Uterus (tissue), 4 donors: ENCODE results near the gene PRAME. TPM values are rescaled to one million over a fixed set of nuclear protein-coding genes. Genes with fewer than 3 reads are reported as not detected.

ENCODE experiments used
- DNase-seq, 2 donors: peaks; one replicate each; pipeline ENCODE4 v3.0.0-alpha.2; 2019 to 2020
- H3K27ac ChIP-seq, 2 donors: fragments of 200-600 bp; sonication (generic); 1 replicate in 1 of 2; 2 replicates in 1 of 2; pipeline ENCODE4 v1.5.1; 2016 to 2018
- H3K27me3 ChIP-seq, 2 donors: fragments of 200-600 bp; sonication (generic); one replicate each; pipeline ENCODE4 v1.5.1; 2018 to 2019; ENCODE audit warnings: control low read depth in 1 of 2
- H3K36me3 ChIP-seq, 2 donors: fragments of 200-600 bp; sonication (generic); one replicate each; pipeline ENCODE4 v1.5.1; 2019; ENCODE audit warnings: control low read depth in 1 of 2
- H3K4me1 ChIP-seq, 2 donors: fragments of 200-600 bp; sonication (generic); one replicate each; pipeline ENCODE4 v1.5.1; 2018 to 2019; ENCODE audit warnings: control low read depth in 1 of 2
- H3K4me3 ChIP-seq, 2 donors: fragments of 200-600 bp; sonication (generic); 1 replicate in 1 of 2; 2 replicates in 1 of 2; pipeline ENCODE4 v1.5.1; 2018 to 2019; ENCODE audit warnings: mild to moderate bottlenecking in 1 of 2
- H3K9me3 ChIP-seq, 2 donors: fragments of 200-600 bp; sonication (generic); one replicate each; pipeline ENCODE4 v1.5.1; 2019; ENCODE audit warnings: control low read depth in 1 of 2
- POLR2A ChIP-seq, 2 donors: fragments of 450-650 bp; IDR thresholded peaks; one replicate each; pipeline ENCODE4 v1.6.1; 2016; ENCODE audit warnings: antibody characterized with exemption in 2 of 2, mild to moderate bottlenecking in 1 of 2, moderate library complexity in 1 of 2
- intact Hi-C: fragments of 100-400 bp; cut with DNase I; formaldehyde crosslinking; loops from one replicate; pipeline ENCODE4 v1.15.1; 2023; ENCODE audit warnings: low total_unique reads
- total RNA-seq, 4 donors: library from RNA; depleted of rRNA in 3 of 4; stranded (reverse); fragments of >200 nt in 3 of 4; gene quantifications; one replicate each; pipeline versions ENCODE4 v1.1.0 to v1.2.4, GENCODE V29; 2014 to 2023
- TF ChIP-seq, protein P1 (sequence below), 4 experiments: fragments of 200-600 bp in 2 of 4; fragments of 450-650 bp in 2 of 4; sonication (generic) in 2 of 4; IDR thresholded peaks; one replicate each; pipeline ENCODE4 v1.5.1; 2016 to 2019; ENCODE audit warnings: antibody characterized with exemption in 4 of 4, mild to moderate bottlenecking in 2 of 4, moderate library complexity in 1 of 4
- donor health status: DM: yes; HTN: yes; CAD: no.

The PRAME gene
- total RNA-seq, 4 donors from 2014 or later, result 0.41 to 1.3 TPM; not detected in 2

DNA sequence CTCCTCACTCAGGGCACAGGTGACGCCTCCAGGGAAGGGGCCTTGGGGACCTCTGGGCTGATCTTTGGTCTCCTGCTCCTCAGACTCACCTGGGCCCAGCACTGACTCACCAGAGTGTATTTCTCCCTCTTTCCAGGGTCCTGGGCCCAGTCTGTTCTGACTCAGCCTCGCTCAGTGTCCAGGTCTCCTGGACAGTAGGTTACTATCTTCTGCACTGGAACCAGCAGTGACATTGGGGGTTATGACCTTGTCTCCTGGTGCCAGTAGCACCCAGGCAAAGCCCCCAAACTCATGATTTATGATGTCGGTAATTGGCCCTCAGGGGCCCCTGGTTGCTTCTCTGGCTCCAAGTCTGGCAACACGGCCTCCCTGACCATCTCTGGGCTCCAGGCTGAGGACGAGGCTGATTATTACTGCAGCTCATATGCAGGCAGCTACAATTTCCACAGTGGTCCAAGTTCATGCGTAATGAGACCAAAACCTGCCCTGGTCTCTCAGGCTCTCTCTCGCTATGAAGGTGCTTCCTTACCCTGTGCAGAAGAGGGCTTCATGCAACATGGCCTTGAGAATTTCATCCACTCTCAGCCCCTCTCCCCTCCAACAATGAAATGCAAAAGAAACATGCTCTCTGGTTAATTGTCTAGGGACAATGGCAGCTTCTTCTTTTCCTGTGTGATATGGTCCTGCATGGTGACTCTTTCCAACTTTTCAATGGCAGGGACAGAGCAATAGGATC lies 21.0 kb upstream of the PRAME start:
- no peak for TF ChIP-seq POLR2A (IDR thresholded peaks at IDR 0.05)
- H3K27me3 ChIP-seq, result no peaks in the 10 kb centered on the region
- no peaks in the 10 kb centered on the region for H3K36me3 ChIP-seq
- H3K9me3 ChIP-seq, result no peaks in the 10 kb centered on the region
- H3K27ac ChIP-seq, result no peak overlapping the region
- H3K4me3 ChIP-seq, result no peak overlapping the region
- no peaks in the 10 kb centered on the region for H3K4me1 ChIP-seq
- intact Hi-C loops, result no loop called here
- no peak for DNase-seq

DNA sequence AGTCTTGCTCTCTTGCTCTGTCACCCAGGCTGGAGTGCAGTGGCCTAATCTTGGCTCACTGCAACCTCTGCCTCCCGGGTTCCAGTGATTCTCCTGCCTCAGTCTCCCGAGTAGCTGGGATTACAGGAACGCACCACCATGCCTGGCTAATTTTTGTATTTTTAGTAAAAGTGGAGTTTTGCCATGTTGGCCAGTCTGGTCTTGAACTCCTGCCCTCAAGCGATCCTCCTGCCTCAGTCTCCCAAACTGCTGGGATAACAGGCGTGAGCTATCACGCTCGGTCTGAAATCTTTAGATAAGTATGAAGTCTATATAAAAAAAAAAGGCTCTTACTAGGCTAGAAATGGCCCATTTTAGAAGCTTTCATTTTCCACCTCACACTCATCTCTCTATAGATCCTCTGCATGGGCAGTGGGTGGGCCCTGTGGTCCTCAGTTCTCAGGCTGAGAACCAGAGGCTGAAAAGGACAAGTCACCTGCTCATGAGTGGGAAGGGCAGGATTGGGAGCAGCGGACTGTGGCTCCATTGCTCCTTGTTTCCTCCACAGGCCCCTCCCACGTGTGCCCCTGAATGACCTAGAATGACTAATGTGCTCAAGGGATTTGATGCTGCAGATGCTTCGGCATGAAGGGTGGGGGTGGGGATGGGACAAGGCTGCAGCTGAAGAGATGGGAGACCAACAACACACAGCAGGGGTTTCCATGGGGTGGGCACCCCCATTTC lies 19.8 kb upstream of the PRAME start:
- no peak for DNase-seq
- Histone ChIP-seq H3K4me3 (no peak overlapping the region), H3K27me3 (no peaks in the 10 kb centered on the region), H3K4me1 (no peaks in the 10 kb centered on the region), H3K9me3 (no peaks in the 10 kb centered on the region), H3K27ac (no peak overlapping the region), H3K36me3 (no peaks in the 10 kb centered on the region)
- intact Hi-C loops, result no loop called here
- TF ChIP-seq, protein P1, sequence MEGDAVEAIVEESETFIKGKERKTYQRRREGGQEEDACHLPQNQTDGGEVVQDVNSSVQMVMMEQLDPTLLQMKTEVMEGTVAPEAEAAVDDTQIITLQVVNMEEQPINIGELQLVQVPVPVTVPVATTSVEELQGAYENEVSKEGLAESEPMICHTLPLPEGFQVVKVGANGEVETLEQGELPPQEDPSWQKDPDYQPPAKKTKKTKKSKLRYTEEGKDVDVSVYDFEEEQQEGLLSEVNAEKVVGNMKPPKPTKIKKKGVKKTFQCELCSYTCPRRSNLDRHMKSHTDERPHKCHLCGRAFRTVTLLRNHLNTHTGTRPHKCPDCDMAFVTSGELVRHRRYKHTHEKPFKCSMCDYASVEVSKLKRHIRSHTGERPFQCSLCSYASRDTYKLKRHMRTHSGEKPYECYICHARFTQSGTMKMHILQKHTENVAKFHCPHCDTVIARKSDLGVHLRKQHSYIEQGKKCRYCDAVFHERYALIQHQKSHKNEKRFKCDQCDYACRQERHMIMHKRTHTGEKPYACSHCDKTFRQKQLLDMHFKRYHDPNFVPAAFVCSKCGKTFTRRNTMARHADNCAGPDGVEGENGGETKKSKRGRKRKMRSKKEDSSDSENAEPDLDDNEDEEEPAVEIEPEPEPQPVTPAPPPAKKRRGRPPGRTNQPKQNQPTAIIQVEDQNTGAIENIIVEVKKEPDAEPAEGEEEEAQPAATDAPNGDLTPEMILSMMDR (IDR thresholded peaks at IDR 0.05), result no peak
- TF ChIP-seq POLR2A (IDR thresholded peaks at IDR 0.05), result no peak

DNA sequence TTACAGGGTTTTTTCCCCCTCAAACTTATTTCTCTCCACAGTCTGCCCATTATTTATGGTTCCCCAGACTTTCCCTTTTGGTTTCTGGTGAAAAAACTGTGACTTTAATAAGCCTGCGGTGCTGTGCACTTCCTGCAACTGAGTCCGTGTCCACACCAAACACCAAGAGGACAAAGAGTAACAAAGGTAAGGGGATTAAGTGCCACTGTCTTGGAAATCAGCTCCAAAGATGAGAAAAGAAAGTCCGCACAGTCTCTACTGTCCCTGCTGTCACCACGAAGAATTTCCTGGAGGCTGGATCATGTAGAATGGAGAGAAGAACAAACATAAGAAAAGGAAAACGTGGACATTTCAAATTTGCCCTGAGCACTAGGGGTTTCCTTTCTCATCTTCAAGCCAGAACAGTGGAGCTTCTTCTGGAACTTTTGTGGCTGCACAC lies 17.9 kb upstream of the PRAME start:
- no peaks in the 10 kb centered on the region for H3K9me3 ChIP-seq
- no peak overlapping the region for H3K4me3 ChIP-seq
- no peaks in the 10 kb centered on the region for H3K27me3 ChIP-seq
- no peaks in the 10 kb centered on the region for H3K4me1 ChIP-seq
- no peaks in the 10 kb centered on the region for H3K36me3 ChIP-seq
- intact Hi-C loops, result no loop called here
- no peak overlapping the region for H3K27ac ChIP-seq
- no peak for DNase-seq
- TF ChIP-seq POLR2A (IDR thresholded peaks at IDR 0.05), result no peak
- TF ChIP-seq, protein P1 (IDR thresholded peaks at IDR 0.05), result no peak

DNA sequence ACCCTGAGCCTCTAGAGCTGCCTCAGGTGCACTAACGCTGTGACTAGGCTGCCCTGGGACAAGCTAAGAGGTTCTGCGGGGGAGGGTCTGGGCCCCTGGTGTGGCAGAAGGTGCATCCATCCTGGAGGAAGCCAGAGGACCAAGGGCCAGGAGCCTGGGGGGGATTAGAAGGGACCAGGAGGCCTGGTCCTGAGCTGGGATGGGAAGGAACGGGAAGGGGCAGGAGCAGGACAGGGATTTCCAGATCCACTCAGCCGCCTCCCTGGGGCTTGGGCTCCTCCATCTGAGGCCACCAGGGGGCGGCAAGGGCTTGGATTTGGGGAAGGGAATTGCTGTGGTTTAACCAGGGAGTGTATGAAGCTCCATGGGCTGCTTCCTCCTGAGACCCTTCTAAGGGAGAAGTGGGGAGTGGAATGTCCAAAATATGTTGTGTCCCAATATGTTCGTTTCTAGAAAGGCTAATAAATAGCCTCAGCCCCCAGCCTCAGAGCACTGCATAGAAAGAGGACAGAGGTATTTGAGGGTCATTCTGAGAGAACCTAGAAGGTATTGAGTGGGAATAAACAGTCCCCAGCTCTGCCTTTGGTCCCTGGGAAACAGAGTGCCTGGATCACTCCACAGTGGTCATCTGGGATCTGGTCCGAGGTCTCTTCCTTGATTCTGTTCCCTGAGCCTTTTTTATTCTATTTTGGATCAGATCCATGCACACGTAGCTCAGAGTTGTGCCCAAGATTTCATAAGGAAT lies 17.4 kb upstream of the PRAME start:
- intact Hi-C loops, result no loop called here
- H3K27me3 ChIP-seq, result no peaks in the 10 kb centered on the region
- no peak overlapping the region for H3K4me3 ChIP-seq
- H3K36me3 ChIP-seq, result no peaks in the 10 kb centered on the region
- no peaks in the 10 kb centered on the region for H3K9me3 ChIP-seq
- no peaks in the 10 kb centered on the region for H3K4me1 ChIP-seq
- H3K27ac ChIP-seq, result no peak overlapping the region
- TF ChIP-seq, protein P1 (IDR thresholded peaks at IDR 0.05), result peak; percentile 6 to 26 (median 22)
- no peak for TF ChIP-seq POLR2A (IDR thresholded peaks at IDR 0.05)
- no peak for DNase-seq

DNA sequence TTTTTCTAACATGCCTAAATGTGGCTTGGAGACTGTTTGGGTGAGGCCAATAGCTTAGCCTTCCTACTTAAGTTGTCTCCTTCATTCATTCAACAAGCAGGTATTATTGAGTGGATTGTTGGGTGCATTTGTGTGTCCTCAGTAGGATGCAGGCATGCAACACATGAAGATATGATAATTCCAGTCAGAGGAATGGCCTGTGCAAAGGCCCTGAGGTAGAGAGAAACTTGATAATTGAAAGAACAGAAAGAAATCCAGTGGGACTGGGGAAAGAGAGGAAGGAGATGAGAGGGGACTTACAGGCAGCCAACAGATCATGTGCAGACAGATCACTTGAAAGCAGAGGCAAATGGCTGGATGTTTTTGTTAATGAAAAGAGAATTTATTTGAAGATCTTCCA lies 15.3 kb upstream of the PRAME start:
- intact Hi-C loops, result no loop called here
- TF ChIP-seq POLR2A (IDR thresholded peaks at IDR 0.05), result no peak
- H3K36me3 ChIP-seq, result no peaks in the 10 kb centered on the region

More for the DNA sequence above, 15.3 kb upstream of the PRAME start:
- Histone ChIP-seq H3K4me3 (no peak overlapping the region), H3K27me3 (no peaks in the 10 kb centered on the region), H3K27ac (no peak overlapping the region), H3K4me1 (no peaks in the 10 kb centered on the region), H3K9me3 (no peaks in the 10 kb centered on the region)
- DNase-seq, result no peak
